Measurements from ENCODE around the gene ARHGAP12. TPM values are rescaled to one million over a fixed set of nuclear protein-coding genes. Genes with fewer than 3 reads are reported as not detected.

The ARHGAP12 gene
- total RNA-seq, 2 donors from 2014 or later, result 22.6 to 28.2 TPM

GRCh38 chr10:31958856-31959255, 30.2 kb upstream of the ARHGAP12 start:
- no peak for DNase-seq
- no peaks in the 10 kb centered on the region for H3K36me3 Mint-ChIP-seq (ENCODE audit: low read depth)
- H3K27me3 Mint-ChIP-seq, result peaks cover 9% of the 10 kb centered on the region
- ATAC-seq, result no peak
- H3K4me3 Mint-ChIP-seq, result no peak overlapping the region
- H3K27ac Mint-ChIP-seq, result no peak overlapping the region
- peaks cover 10% of the 10 kb centered on the region for H3K4me1 Mint-ChIP-seq
- no peaks in the 10 kb centered on the region for H3K9me3 ChIP-seq (ENCODE audit: control insufficient read depth, low read length, poor library complexity, severe bottlenecking)

- H3K36me3 Mint-ChIP-seq (ENCODE audit: low read depth), result no peaks in the 10 kb centered on the region
- no peak overlapping the region for H3K4me3 Mint-ChIP-seq
Measured at GRCh38 chr10:31956200-31956946, 27.7 kb upstream of the ARHGAP12 start.

GRCh38 chr10:31954410-31955191, 26.0 kb upstream of the ARHGAP12 start:
- DNase-seq (no peak), ATAC-seq (no peak)
- H3K4me3 Mint-ChIP-seq, result no peak overlapping the region
- H3K36me3 Mint-ChIP-seq (ENCODE audit: low read depth), result no peaks in the 10 kb centered on the region
- H3K4me1 Mint-ChIP-seq, result no peaks in the 10 kb centered on the region
- no peaks in the 10 kb centered on the region for H3K27me3 Mint-ChIP-seq
- no peak overlapping the region for H3K27ac Mint-ChIP-seq
- no peaks in the 10 kb centered on the region for H3K9me3 ChIP-seq (ENCODE audit: control insufficient read depth, low read length, poor library complexity, severe bottlenecking)

More at GRCh38 chr10:31956200-31956946, 27.7 kb upstream of the ARHGAP12 start:
- H3K27ac Mint-ChIP-seq, result no peak overlapping the region
- H3K9me3 ChIP-seq (ENCODE audit: control insufficient read depth, low read length, poor library complexity, severe bottlenecking), result no peaks in the 10 kb centered on the region
- peaks cover 7% of the 10 kb centered on the region for H3K27me3 Mint-ChIP-seq
- ATAC-seq, result no peak
- DNase-seq, result no peak
- no peaks in the 10 kb centered on the region for H3K4me1 Mint-ChIP-seq

GRCh38 chr10:31953480-31953879, 24.8 kb upstream of the ARHGAP12 start:
- H3K27me3 Mint-ChIP-seq, result no peaks in the 10 kb centered on the region
- H3K27ac Mint-ChIP-seq, result no peak overlapping the region
- no peaks in the 10 kb centered on the region for H3K4me1 Mint-ChIP-seq
- H3K9me3 ChIP-seq (ENCODE audit: control insufficient read depth, low read length, poor library complexity, severe bottlenecking), result no peaks in the 10 kb centered on the region
- DNase-seq, result no peak
- ATAC-seq, result no peak
- no peaks in the 10 kb centered on the region for H3K36me3 Mint-ChIP-seq (ENCODE audit: low read depth)
- H3K4me3 Mint-ChIP-seq, result no peak overlapping the region

DNA sequence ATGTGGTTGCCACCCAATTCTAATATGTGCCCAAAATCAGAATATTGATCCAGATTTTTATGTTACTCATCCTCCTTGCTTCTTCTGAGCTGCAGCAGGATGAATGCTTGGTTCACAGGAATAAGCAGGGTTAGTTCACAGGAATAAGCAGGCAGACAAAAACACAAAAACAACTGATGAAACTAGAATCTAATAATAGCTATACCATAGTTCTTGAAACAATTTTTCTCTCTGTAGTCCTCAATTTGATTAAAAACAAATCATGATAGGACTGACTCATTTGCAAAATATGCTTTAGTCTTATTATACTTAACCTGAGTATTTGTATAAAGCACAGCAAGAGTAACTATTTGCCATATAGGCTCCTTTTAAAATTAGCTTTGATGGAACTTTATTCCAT, 24.4 kb upstream of the ARHGAP12 start:
- no peak overlapping the region for H3K4me3 Mint-ChIP-seq
- no peaks in the 10 kb centered on the region for H3K27me3 Mint-ChIP-seq
- H3K4me1 Mint-ChIP-seq, result no peaks in the 10 kb centered on the region
- ATAC-seq, result no peak
- no peaks in the 10 kb centered on the region for H3K9me3 ChIP-seq (ENCODE audit: control insufficient read depth, low read length, poor library complexity, severe bottlenecking)
- H3K36me3 Mint-ChIP-seq (ENCODE audit: low read depth), result no peaks in the 10 kb centered on the region
- DNase-seq, result no peak
- H3K27ac Mint-ChIP-seq, result no peak overlapping the region

DNA sequence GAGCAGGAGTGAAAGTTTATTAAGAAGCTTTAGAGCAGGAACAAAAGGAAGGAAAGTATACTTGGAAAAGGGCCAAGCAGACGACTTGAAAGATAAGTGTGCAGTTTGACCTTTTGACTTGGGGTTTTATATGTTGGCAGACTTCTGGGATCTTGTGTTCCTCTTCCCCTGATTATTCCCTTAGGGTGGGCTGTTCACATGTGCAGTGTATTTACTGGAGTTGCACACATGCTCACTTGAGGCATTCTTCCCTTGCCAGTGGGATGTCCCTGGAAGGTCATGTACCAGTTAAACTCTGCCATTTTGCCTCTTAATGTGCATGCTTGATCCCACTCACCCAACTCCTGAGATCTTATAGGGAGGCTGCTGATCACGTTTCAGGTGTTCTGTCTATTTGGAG, 23.4 kb upstream of the ARHGAP12 start:
- ATAC-seq (no peak), DNase-seq (no peak)
- Mint-ChIP-seq H3K27ac (no peak overlapping the region), H3K4me1 (no peaks in the 10 kb centered on the region), H3K36me3 (ENCODE audit: low read depth) (no peaks in the 10 kb centered on the region), H3K4me3 (no peak overlapping the region), H3K27me3 (peaks cover 5% of the 10 kb centered on the region)
- H3K9me3 ChIP-seq (ENCODE audit: control insufficient read depth, low read length, poor library complexity, severe bottlenecking), result no peaks in the 10 kb centered on the region

- Mint-ChIP-seq H3K4me1 (no peaks in the 10 kb centered on the region), H3K4me3 (no peak overlapping the region), H3K27me3 (peaks cover 5% of the 10 kb centered on the region), H3K36me3 (ENCODE audit: low read depth) (no peaks in the 10 kb centered on the region), H3K27ac (no peak overlapping the region)
- H3K9me3 ChIP-seq (ENCODE audit: control insufficient read depth, low read length, poor library complexity, severe bottlenecking), result no peaks in the 10 kb centered on the region
- no peak for ATAC-seq
- no peak for DNase-seq
Measured at GRCh38 chr10:31949266-31949665, 20.6 kb upstream of the ARHGAP12 start.

GRCh38 chr10:31948021-31948420, 19.4 kb upstream of the ARHGAP12 start:
- H3K9me3 ChIP-seq (ENCODE audit: control insufficient read depth, low read length, poor library complexity, severe bottlenecking), result no peaks in the 10 kb centered on the region
- Mint-ChIP-seq H3K27me3 (peaks cover 5% of the 10 kb centered on the region), H3K36me3 (ENCODE audit: low read depth) (no peaks in the 10 kb centered on the region), H3K27ac (no peak overlapping the region), H3K4me1 (no peaks in the 10 kb centered on the region), H3K4me3 (no peak overlapping the region)
- ATAC-seq (no peak), DNase-seq (no peak)

- H3K36me3 Mint-ChIP-seq (ENCODE audit: low read depth), result no peaks in the 10 kb centered on the region
Measured at GRCh38 chr10:31947144-31947926, 18.7 kb upstream of the ARHGAP12 start.

GRCh38 chr10:31945392-31945791, 16.8 kb upstream of the ARHGAP12 start:
- Mint-ChIP-seq H3K36me3 (ENCODE audit: low read depth) (no peaks in the 10 kb centered on the region), H3K4me1 (peaks cover 2% of the 10 kb centered on the region), H3K27me3 (peaks cover 5% of the 10 kb centered on the region), H3K4me3 (no peak overlapping the region), H3K27ac (no peak overlapping the region)
- ATAC-seq (no peak), DNase-seq (no peak)
- H3K9me3 ChIP-seq (ENCODE audit: control insufficient read depth, low read length, poor library complexity, severe bottlenecking), result no peaks in the 10 kb centered on the region

More at GRCh38 chr10:31947144-31947926, 18.7 kb upstream of the ARHGAP12 start:
- no peak for ATAC-seq
- Mint-ChIP-seq H3K4me1 (no peaks in the 10 kb centered on the region), H3K4me3 (no peak overlapping the region), H3K27me3 (peaks cover 5% of the 10 kb centered on the region), H3K27ac (no peak overlapping the region)
- H3K9me3 ChIP-seq (ENCODE audit: control insufficient read depth, low read length, poor library complexity, severe bottlenecking), result no peaks in the 10 kb centered on the region
- DNase-seq, result no peak

DNA sequence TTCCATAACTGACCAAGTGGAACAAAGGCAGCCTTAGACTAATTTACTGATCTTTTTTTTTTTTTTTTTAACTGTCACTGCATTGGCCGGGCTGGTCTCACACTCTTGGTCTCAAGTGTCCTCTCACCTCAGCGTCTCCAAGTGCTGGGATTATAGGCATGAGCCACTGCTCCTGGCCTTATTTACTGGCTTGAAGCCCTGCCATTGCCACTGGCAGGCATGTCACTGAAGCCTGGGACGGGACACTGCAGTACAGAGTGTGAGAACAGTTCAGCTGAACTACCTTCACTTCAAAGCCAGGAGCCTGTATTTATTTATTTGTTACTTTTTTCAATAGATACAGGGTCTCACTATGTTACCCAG, 15.4 kb upstream of the ARHGAP12 start:
- Mint-ChIP-seq H3K4me3 (no peak overlapping the region), H3K27me3 (peaks cover 5% of the 10 kb centered on the region), H3K27ac (no peak overlapping the region), H3K36me3 (ENCODE audit: low read depth) (no peaks in the 10 kb centered on the region), H3K4me1 (peaks cover 4% of the 10 kb centered on the region)
- DNase-seq, result no peak
- no peaks in the 10 kb centered on the region for H3K9me3 ChIP-seq (ENCODE audit: control insufficient read depth, low read length, poor library complexity, severe bottlenecking)
- no peak for ATAC-seq

DNA sequence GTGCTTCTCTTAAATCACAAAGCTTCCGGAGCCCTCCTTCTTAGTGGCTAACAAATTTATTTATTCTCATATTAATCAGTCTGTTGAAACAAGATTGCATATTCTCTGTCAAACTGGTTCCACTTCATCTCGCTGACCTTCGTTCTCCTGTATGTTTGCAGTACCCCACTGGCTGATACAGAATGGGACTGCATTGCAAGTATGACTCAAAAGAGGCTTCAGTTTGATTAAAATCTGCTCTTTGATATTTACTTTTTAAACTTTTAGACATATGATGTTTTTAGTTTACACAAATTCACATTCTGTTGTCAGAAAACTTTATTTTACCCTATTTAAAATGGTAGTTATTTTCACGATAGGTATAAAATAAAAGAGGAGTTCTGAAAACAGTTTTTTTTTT, 14.3 kb upstream of the ARHGAP12 start:
- Mint-ChIP-seq H3K36me3 (ENCODE audit: low read depth) (no peaks in the 10 kb centered on the region), H3K27me3 (peaks cover 5% of the 10 kb centered on the region), H3K4me1 (peaks cover 4% of the 10 kb centered on the region), H3K4me3 (no peak overlapping the region), H3K27ac (no peak overlapping the region)
- DNase-seq, result no peak
- no peak for ATAC-seq
- no peaks in the 10 kb centered on the region for H3K9me3 ChIP-seq (ENCODE audit: control insufficient read depth, low read length, poor library complexity, severe bottlenecking)

DNA sequence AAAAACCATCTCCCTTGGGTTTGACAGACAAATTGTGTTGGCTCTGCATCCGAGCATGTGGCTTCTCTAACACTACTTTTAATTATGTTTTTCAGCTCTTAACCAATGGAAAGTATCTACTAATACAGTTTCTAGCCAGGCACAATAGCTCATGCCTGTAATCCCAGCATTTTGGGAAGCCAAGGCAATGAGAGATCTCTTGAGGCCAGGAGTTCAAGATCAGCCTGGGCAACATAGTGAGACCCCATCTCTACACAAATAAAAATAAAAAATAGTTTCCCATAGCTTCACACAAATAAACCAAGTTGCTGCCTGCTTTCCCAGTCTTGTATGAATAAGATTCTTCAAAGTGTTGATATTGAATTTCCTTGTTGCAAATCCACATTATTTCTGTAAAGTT, 13.8 kb upstream of the ARHGAP12 start:
- ATAC-seq (no peak), DNase-seq (no peak)
- Mint-ChIP-seq H3K4me3 (no peak overlapping the region), H3K4me1 (peaks cover 4% of the 10 kb centered on the region), H3K36me3 (ENCODE audit: low read depth) (no peaks in the 10 kb centered on the region), H3K27me3 (peaks cover 1% of the 10 kb centered on the region), H3K27ac (no peak overlapping the region)
- no peaks in the 10 kb centered on the region for H3K9me3 ChIP-seq (ENCODE audit: control insufficient read depth, low read length, poor library complexity, severe bottlenecking)
